Measurements from ENCODE around the gene PDGFRB. TPM values are rescaled to one million over a fixed set of nuclear protein-coding genes. Genes with fewer than 3 reads are reported as not detected.

PDGFRB gene
- total and polyA plus RNA-seq, 12 donors, result 15.5 to 101 (median 42.9) TPM

GRCh38 chr5:150157168-150157567 lies 1.5 kb upstream of the PDGFRB start:
- H3K36me3 ChIP-seq, result peaks cover 0 to 18% (median 0%) of the 10 kb centered on the region in 9 donors
- H3K4me3 ChIP-seq, result peak overlapping the region in 6 of 10 donors; percentile 4 to 60 (median 25)
- no peak for TF ChIP-seq CTCF (IDR thresholded peaks at IDR 0.05)
- H3K27me3 ChIP-seq, result peaks cover 0 to 12% (median 0%) of the 10 kb centered on the region in 7 donors
- 67 to 80% methylated on average over 3 of the region's 3 CpGs for WGBS, 2 donors
- ATAC-seq (no peak), DNase-seq (no peak)
- H3K27ac ChIP-seq, result peak overlapping the region; percentile 36 to 92 (median 85)
- H3K9me3 ChIP-seq, result no peaks in the 10 kb centered on the region
- H3K4me1 ChIP-seq, result peaks cover 7 to 68% (median 44%) of the 10 kb centered on the region in 9 donors
- intact Hi-C loops (cut with DNase I), result no loop called here

- WGBS, 2 donors, result 74 to 83% methylated on average over 4 of the region's 4 CpGs
- H3K9me3 ChIP-seq, result no peaks in the 10 kb centered on the region
- H3K27ac ChIP-seq, result peak overlapping the region; percentile 73 to 92 (median 85)
- no peak for ATAC-seq
- peak overlapping the region in 8 of 10 donors; percentile 45 to 67 (median 60) for H3K4me3 ChIP-seq
- DNase-seq, result no peak
- peaks cover 0 to 19% (median 0%) of the 10 kb centered on the region in 9 donors for H3K36me3 ChIP-seq
- H3K4me1 ChIP-seq, result peaks cover 7 to 62% (median 38%) of the 10 kb centered on the region in 9 donors
- peaks cover 0 to 12% (median 0%) of the 10 kb centered on the region in 7 donors for H3K27me3 ChIP-seq
- intact Hi-C loops (cut with DNase I), result no loop called here
- no peak for TF ChIP-seq CTCF (IDR thresholded peaks at IDR 0.05)
Observed at GRCh38 chr5:150156540-150156939, 895 bp upstream of the PDGFRB start.

- ATAC-seq (no peak), DNase-seq (peak in 1 of 2 donors; percentile 45)
- H3K27ac ChIP-seq, result peak overlapping the region; percentile 73 to 92 (median 85)
- peak overlapping the region; percentile 36 to 67 (median 60) for H3K4me3 ChIP-seq
- no peak for TF ChIP-seq CTCF (IDR thresholded peaks at IDR 0.05)
- peaks cover 0 to 19% (median 0%) of the 10 kb centered on the region in 9 donors for H3K36me3 ChIP-seq
- H3K27me3 ChIP-seq, result peaks cover 0 to 12% (median 0%) of the 10 kb centered on the region in 7 donors
- 8 to 15% methylated on average over 9 of the region's 9 CpGs for WGBS, 2 donors
- no peaks in the 10 kb centered on the region for H3K9me3 ChIP-seq
- intact Hi-C loops (cut with DNase I), result no loop called here
- peaks cover 7 to 62% (median 36%) of the 10 kb centered on the region in 9 donors for H3K4me1 ChIP-seq
Observed at GRCh38 chr5:150156027-150156368, 353 bp upstream of the PDGFRB start.

GRCh38 chr5:150154618-150155128 lies 972 bp downstream of the PDGFRB start:
- H3K9me3 ChIP-seq, result no peaks in the 10 kb centered on the region
- 66 to 69% methylated on average over 7 of the region's 7 CpGs for WGBS, 2 donors
- H3K4me1 ChIP-seq, result peaks cover 3 to 62% (median 31%) of the 10 kb centered on the region in 9 donors
- no peak for TF ChIP-seq CTCF (IDR thresholded peaks at IDR 0.05)
- H3K4me3 ChIP-seq, result peak overlapping the region; percentile 36 to 67 (median 60)
- ATAC-seq (no peak), DNase-seq (no peak)
- H3K27ac ChIP-seq, result peak overlapping the region; percentile 72 to 92 (median 85)
- peaks cover 0 to 12% (median 0%) of the 10 kb centered on the region in 7 donors for H3K27me3 ChIP-seq
- peaks cover 0 to 20% (median 0%) of the 10 kb centered on the region in 9 donors for H3K36me3 ChIP-seq
- intact Hi-C loops (cut with DNase I), result no loop called here
